Measurements from ENCODE around the gene MOSPD2. TPM values are rescaled to one million over a fixed set of nuclear protein-coding genes. Genes with fewer than 3 reads are reported as not detected.

Gene MOSPD2
- total RNA-seq, 2 donors from 2014 or later = 6.3 to 12.5 TPM

DNA sequence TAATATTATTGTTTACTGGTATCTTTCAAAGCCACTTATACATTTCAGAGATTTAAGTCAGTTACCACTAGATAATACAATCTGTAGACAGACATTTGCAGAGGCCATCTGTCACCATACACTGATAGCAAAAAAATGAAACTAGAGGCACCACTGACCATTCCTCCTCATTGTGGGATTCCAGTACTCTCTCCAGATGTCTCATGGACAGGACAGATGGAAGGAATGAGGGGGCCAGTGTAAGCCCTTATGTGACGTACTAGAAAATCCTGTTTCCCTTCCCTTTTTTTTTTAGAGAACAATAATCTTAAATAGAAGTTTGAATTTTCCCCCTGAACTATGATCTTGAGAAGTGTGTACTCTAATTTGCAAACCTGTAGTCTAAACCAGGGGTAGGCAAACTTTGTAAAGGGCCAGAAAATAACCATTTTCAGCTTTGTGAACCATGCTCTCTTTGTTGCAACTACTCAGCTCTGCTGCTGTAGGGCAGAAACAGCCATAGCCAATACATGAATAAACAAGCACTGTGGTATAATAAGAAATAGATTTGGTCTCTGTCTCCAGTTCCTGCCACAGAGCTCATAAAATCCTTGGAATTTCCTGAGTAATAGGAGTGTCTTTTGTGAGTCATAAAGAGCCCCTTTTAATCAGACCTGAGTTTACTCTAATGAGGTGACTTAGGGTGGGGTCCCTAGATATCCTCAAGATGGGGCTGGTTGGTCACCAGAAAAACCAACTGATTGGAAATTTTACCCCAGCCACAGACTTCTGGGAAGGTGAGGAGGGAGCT, 90.4 kb downstream of the MOSPD2 start:
- ATAC-seq (no peak), DNase-seq (no peak)
- TF ChIP-seq CTCF (IDR thresholded peaks at IDR 0.05) (no peak), POLR2A (IDR thresholded peaks at IDR 0.05) (no peak)
- intact Hi-C loops (cut with DNase I) = no loop called here
- Histone ChIP-seq H3K27ac (no peak overlapping the region), H3K27me3 (no peaks in the 10 kb centered on the region), H3K36me3 (replicated peaks in 1 of 2; ENCODE audit: insufficient read depth in 1 of 2, low read depth in 2 of 2) (no peaks in the 10 kb centered on the region), H3K9me3 (no peaks in the 10 kb centered on the region), H3K4me3 (no peak overlapping the region), H3K4me1 (no peaks in the 10 kb centered on the region)
- 50 to 61% methylated on average over 1 of the region's 1 CpG for WGBS, 2 donors

GRCh38 chrX:14964500-14964899, 91.3 kb downstream of the MOSPD2 start:
- ATAC-seq (no peak), DNase-seq (no peak)
- Histone ChIP-seq H3K4me3 (no peak overlapping the region), H3K36me3 (replicated peaks in 1 of 2; ENCODE audit: insufficient read depth in 1 of 2, low read depth in 2 of 2) (no peaks in the 10 kb centered on the region), H3K4me1 (no peaks in the 10 kb centered on the region), H3K27me3 (no peaks in the 10 kb centered on the region), H3K27ac (no peak overlapping the region), H3K9me3 (no peaks in the 10 kb centered on the region)
- WGBS, 2 donors = 68 to 88% methylated on average over 2 of the region's 2 CpGs
- TF ChIP-seq POLR2A (IDR thresholded peaks at IDR 0.05) (no peak), CTCF (IDR thresholded peaks at IDR 0.05) (no peak)
- intact Hi-C loops (cut with DNase I) = no loop called here

Other genes with a start within 250 kb of the MOSPD2 start
- 1 to 10 TPM in 1 of 2 donors, not detected in 1; 4.4 TPM for gene FANCB, start 352 bp upstream of the MOSPD2 start, total RNA-seq

All from body of pancreas (tissue), 4 donors.